GM10266 (cell line): Measurements from ENCODE around the gene BARHL2.

Experiments used
- DNase-seq: peaks from one replicate; pipeline ENCODE4 v3.0.0; 2012; ENCODE audit errors: extremely low spot score
- TF ChIP-seq, protein P1 (sequence below): IDR thresholded peaks from 2 replicates; pipeline ENCODE4 v1.5.1; 2012; ENCODE audit warnings: mild to moderate bottlenecking, low read depth; ENCODE audit not compliant: control insufficient read depth, insufficient read depth; ENCODE audit errors: missing control alignments

Gene BARHL2

DNA sequence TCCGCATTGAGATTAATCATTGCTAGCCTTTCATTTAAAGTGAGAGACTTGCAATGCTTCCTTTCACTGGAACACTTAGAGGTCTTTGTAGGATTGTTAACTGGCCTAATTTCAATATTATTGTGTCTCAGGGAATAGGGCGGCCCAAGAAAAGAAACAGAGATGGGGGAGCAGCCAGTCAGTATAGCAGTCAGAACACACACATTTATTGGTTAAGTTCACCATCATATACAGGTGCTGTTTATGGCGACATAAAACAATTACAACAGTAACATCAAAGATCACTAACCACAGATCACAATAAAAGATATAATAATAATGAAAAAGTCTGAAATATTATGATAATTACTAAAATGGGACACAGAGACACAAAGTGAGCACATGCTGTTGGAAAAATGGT is 29.4 kb downstream of the BARHL2 start:
- TF ChIP-seq, protein P1, sequence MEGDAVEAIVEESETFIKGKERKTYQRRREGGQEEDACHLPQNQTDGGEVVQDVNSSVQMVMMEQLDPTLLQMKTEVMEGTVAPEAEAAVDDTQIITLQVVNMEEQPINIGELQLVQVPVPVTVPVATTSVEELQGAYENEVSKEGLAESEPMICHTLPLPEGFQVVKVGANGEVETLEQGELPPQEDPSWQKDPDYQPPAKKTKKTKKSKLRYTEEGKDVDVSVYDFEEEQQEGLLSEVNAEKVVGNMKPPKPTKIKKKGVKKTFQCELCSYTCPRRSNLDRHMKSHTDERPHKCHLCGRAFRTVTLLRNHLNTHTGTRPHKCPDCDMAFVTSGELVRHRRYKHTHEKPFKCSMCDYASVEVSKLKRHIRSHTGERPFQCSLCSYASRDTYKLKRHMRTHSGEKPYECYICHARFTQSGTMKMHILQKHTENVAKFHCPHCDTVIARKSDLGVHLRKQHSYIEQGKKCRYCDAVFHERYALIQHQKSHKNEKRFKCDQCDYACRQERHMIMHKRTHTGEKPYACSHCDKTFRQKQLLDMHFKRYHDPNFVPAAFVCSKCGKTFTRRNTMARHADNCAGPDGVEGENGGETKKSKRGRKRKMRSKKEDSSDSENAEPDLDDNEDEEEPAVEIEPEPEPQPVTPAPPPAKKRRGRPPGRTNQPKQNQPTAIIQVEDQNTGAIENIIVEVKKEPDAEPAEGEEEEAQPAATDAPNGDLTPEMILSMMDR = no peak
- no peak for DNase-seq

- DNase-seq = no peak
- TF ChIP-seq, protein P1 = no peak
Measured at GRCh38 chr1:90675161-90675847, 41.8 kb downstream of the BARHL2 start.

- TF ChIP-seq, protein P1 = no peak
- no peak for DNase-seq
Measured at GRCh38 chr1:90671741-90672140, 45.4 kb downstream of the BARHL2 start.

- DNase-seq = no peak
- TF ChIP-seq, protein P1 = no peak
Measured at GRCh38 chr1:90671251-90671650, 45.9 kb downstream of the BARHL2 start.
